Heart left ventricle (tissue), 13 donors: ENCODE measurements around the gene RDM1.

Source experiments
- POLR2A ChIP-seq, 2 donors: fragments of 450-650 bp; IDR thresholded peaks; one replicate each; pipeline ENCODE4 v1.6.1; 2017; ENCODE audit warnings: antibody characterized with exemption in 2 of 2, mild to moderate bottlenecking in 2 of 2, moderate library complexity in 2 of 2
- TF ChIP-seq, protein P1 (sequence below), 12 donors: fragments of 200-600 bp; sonication (generic) in 4 of 12; IDR thresholded peaks; one replicate each; pipeline versions ENCODE4 v1.5.0 to v1.8.0; 2018 to 2022; ENCODE audit warnings: antibody characterized with exemption in 12 of 12, mild to moderate bottlenecking in 5 of 12
- donor health status: ischemic (EF 13 %, LVEDD 7.1; RV severe dilation, severe dysfunction).
- donor health status: DM: no; HTN: yes; CAD: no.
- donor health status: DM: no; HTN: no; CAD: no.
- donor health status: ischemic (EF 25% LVEDD 6.9; RV normal size, moderate dysfunction).
- donor health status: ischemic (EF 25% LVEDD 5.7; RV mildly dilated, moderate dysfunction).
- donor health status: ischemic (EF 35%, LVEDD 5.7; RV mildly dilated, moderate dysfunction).
- donor health status: nonischemic (EF 11% LVEDD 7.7; RV severe dilation, severe dysfunction).
- donor health status: DM: yes; HTN: yes; CAD: no.
- donor health status: PGD.
- donor health status: ischemic (EF 29% LVEDD 5.4; RV normal size, mild dysfunction).
- donor health status: nonischemic (EF 23%, LVEDD 6.1; RV moderate dilation, normal function).

GRCh38 chr17:35909408-35909807 lies 21.2 kb downstream of the RDM1 start:
- TF ChIP-seq POLR2A (IDR thresholded peaks at IDR 0.05): no peak
- TF ChIP-seq, protein P1, sequence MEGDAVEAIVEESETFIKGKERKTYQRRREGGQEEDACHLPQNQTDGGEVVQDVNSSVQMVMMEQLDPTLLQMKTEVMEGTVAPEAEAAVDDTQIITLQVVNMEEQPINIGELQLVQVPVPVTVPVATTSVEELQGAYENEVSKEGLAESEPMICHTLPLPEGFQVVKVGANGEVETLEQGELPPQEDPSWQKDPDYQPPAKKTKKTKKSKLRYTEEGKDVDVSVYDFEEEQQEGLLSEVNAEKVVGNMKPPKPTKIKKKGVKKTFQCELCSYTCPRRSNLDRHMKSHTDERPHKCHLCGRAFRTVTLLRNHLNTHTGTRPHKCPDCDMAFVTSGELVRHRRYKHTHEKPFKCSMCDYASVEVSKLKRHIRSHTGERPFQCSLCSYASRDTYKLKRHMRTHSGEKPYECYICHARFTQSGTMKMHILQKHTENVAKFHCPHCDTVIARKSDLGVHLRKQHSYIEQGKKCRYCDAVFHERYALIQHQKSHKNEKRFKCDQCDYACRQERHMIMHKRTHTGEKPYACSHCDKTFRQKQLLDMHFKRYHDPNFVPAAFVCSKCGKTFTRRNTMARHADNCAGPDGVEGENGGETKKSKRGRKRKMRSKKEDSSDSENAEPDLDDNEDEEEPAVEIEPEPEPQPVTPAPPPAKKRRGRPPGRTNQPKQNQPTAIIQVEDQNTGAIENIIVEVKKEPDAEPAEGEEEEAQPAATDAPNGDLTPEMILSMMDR (IDR thresholded peaks at IDR 0.05): no peak
